SU-DHL-6 (cell line): ENCODE measurements around the gene PRKAR2B.

Source experiments
- EZH2phosphoT487 ChIP-seq: fragments of 200-600 bp; sonication (generic), shearing (Covaris generic); conservative IDR thresholded peaks from 2 replicates; pipeline ENCODE4 v1.6.1; 2018; ENCODE audit warnings: mild to moderate bottlenecking, antibody characterized with exemption, low read length, moderate library complexity, mixed read lengths
- TF ChIP-seq, protein P1 (sequence below): fragments of 200-600 bp; sonication (generic); IDR thresholded peaks from one replicate; pipeline ENCODE4 v1.5.1; 2017; ENCODE audit warnings: antibody characterized with exemption, mild to moderate bottlenecking, low read length, moderate library complexity; ENCODE audit not compliant: insufficient read depth, poor library complexity, severe bottlenecking

DNA sequence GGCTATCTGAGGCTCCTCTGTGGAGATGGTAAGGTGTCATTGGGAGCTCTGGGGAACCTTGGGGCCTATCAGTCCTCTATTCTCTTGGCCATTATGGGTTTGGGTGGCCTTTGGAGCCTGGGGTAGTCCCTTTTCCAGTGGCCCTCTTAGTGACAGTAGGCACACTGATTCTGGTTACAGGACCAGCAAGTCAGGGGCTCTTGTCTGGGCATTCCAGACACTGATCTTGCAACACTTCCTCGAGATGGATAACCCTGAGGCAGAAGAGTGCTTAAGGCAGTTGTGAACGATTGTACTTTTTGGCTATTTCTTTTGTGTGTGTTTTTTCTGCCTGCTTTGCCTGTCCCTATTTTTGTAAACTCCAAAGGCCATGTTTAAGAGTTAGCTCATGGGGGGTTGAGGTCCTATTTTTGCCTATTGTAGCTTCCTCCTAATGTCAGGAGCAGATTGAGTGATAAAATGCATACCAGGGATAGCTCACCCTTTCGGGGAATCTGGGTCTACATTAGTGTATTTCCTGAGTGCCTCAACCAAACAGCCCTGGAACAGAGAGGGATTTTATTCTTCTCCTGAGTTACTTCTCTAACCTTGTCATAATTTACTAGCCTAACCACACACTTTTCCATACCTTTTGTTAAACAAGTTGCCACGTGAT lies 61.2 kb downstream of the PRKAR2B start:
- TF ChIP-seq EZH2phosphoT487, result no peak
- TF ChIP-seq, protein P1, sequence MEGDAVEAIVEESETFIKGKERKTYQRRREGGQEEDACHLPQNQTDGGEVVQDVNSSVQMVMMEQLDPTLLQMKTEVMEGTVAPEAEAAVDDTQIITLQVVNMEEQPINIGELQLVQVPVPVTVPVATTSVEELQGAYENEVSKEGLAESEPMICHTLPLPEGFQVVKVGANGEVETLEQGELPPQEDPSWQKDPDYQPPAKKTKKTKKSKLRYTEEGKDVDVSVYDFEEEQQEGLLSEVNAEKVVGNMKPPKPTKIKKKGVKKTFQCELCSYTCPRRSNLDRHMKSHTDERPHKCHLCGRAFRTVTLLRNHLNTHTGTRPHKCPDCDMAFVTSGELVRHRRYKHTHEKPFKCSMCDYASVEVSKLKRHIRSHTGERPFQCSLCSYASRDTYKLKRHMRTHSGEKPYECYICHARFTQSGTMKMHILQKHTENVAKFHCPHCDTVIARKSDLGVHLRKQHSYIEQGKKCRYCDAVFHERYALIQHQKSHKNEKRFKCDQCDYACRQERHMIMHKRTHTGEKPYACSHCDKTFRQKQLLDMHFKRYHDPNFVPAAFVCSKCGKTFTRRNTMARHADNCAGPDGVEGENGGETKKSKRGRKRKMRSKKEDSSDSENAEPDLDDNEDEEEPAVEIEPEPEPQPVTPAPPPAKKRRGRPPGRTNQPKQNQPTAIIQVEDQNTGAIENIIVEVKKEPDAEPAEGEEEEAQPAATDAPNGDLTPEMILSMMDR, result no peak
